ES-I3 (cell line): ENCODE data around the gene PCA3.
"Not testable (repeated sequence)": the region's sequence is repeated elsewhere in the genome, so short reads cannot be mapped to it uniquely, and the experiment has no call there.

Source experiments
- H3K36me3 ChIP-seq: 2 replicates; pipeline ENCODE4 v1.6.1; 2013; ENCODE audit warnings: mild to moderate bottlenecking, low read length, control low read depth, moderate library complexity; ENCODE audit not compliant: insufficient read depth
- H3K4me1 ChIP-seq: 2 replicates; pipeline ENCODE4 v1.6.1; 2013; ENCODE audit warnings: mild to moderate bottlenecking, control low read depth, low read length; ENCODE audit not compliant: insufficient read depth
- H3K9ac ChIP-seq: 2 replicates; pipeline ENCODE4 v1.6.1; 2013; ENCODE audit warnings: low read depth, mild to moderate bottlenecking, low read length, moderate library complexity
- H3K9me3 ChIP-seq: 2 replicates; pipeline ENCODE4 v1.6.1; 2013; ENCODE audit warnings: mild to moderate bottlenecking, low read length, moderate library complexity; ENCODE audit not compliant: control insufficient read depth, insufficient read depth

The PCA3 gene

GRCh38 chr9:76737154-76737902 is 26.9 kb upstream of the PCA3 start:
- H3K36me3 ChIP-seq = no peaks in the 10 kb centered on the region
- no peak overlapping the region for H3K9ac ChIP-seq
- H3K4me1 ChIP-seq = no peaks in the 10 kb centered on the region
- H3K9me3 ChIP-seq = no peaks in the 10 kb centered on the region

GRCh38 chr9:76738402-76738801 is 25.8 kb upstream of the PCA3 start:
- Histone ChIP-seq H3K9ac (no peak overlapping the region), H3K9me3 (peaks cover 6% of the 10 kb centered on the region), H3K4me1 (no peaks in the 10 kb centered on the region), H3K36me3 (no peaks in the 10 kb centered on the region)

GRCh38 chr9:76741524-76741923 is 22.7 kb upstream of the PCA3 start:
- Histone ChIP-seq H3K36me3 (no peaks in the 10 kb centered on the region), H3K4me1 (no peaks in the 10 kb centered on the region), H3K9me3 (peaks cover 10% of the 10 kb centered on the region), H3K9ac (no peak overlapping the region)

DNA sequence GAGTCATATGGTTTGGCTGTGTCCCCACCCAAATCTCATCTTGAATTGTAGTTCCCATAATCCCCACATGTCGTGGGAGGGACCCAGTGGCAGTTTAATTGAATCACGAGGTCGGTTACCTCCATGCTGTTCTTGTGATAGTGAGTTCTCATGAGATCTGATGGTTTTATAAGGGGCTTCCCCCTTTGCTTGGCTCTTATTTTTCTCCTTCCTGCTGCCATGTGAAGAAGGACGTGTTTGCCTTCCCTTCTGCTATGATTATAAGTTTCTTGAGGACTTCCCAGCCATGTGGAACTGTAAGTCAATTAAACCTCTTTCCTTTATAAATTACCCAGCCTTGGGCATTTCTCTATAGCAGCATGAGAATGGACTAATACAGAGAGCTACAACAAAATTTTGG is 21.3 kb upstream of the PCA3 start:
- H3K9ac ChIP-seq, H3K36me3 ChIP-seq, H3K4me1 ChIP-seq: not testable (repeated sequence)
- H3K9me3 ChIP-seq = peaks cover 10% of the 10 kb centered on the region

DNA sequence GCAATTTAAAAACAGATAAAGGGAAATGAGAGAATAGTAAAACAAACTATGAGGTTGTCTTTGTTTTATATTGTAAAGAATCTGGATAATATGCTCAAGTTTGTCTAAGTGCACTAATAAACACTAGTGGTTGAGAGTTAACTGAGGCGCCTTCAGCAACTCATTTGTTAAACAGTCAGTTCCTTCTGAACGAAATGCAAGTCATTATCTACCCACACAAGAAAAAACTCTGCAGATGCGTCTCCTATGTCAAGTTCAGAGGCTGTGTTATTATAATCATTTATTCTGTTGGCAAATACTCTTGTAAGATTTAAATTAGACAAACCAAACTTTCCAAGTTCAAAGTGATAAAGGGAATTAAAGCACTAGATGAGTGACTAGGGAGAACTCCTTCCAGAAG is 20.3 kb upstream of the PCA3 start:
- Histone ChIP-seq H3K36me3 (no peaks in the 10 kb centered on the region), H3K9me3 (peaks cover 10% of the 10 kb centered on the region), H3K4me1 (0 out of 2 replicates have a peak, but pooled peaks cover under 1% of the 10 kb centered on the region), H3K9ac (no peak overlapping the region)

DNA sequence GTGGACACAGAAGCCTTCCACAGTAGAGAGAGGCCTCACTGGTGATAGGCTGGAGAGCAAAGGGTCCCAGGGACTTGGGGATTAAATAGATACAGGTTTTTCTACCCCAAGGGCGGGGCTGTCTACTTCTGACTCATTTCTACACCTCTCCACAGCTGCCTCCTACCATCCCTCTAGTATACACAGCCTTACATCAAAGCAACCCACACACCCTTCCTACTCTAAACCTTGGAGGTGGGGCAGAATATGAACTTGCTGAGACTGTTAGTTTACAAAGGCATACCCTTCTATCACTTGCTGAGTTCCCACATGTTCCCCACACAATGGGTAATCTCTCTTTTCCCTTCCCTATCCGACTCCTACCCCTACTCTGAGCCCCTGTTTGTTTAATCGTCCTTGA is 19.9 kb upstream of the PCA3 start:
- Histone ChIP-seq H3K36me3 (no peaks in the 10 kb centered on the region), H3K4me1 (peaks cover 4% of the 10 kb centered on the region; the same call in 1 of the 2 replicates)

GRCh38 chr9:76751001-76751400 is 13.2 kb upstream of the PCA3 start:
- Histone ChIP-seq H3K9me3 (no peaks in the 10 kb centered on the region), H3K36me3 (no peaks in the 10 kb centered on the region; the same call in 1 of the 2 replicates)

More for the DNA sequence above, 19.9 kb upstream of the PCA3 start:
- Histone ChIP-seq H3K9ac (no peak overlapping the region), H3K9me3 (peaks cover 10% of the 10 kb centered on the region)

DNA sequence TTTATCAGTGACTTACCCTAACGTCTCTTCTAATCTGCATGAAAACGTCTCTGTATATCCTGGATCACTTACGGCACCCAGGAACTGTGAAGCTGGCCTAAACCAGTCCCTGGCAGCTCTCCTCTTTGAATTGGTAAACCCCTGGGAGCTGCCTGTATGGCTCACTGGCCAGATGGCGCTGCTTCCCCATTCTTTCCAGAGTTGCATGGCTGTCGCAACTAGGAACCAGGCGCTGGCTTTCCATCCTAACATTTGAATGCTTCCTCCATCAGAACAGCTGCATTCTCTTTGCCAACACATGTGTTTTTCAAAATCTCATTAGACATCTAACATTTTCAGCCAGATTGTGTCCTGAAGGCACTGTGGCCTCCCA is 8.0 kb upstream of the PCA3 start:
- Histone ChIP-seq H3K9me3 (no peaks in the 10 kb centered on the region), H3K36me3 (no peaks in the 10 kb centered on the region; the same call in 1 of the 2 replicates), H3K9ac (no peak overlapping the region), H3K4me1 (peaks cover 3% of the 10 kb centered on the region; the same call in 1 of the 2 replicates)

More at GRCh38 chr9:76751001-76751400, 13.2 kb upstream of the PCA3 start:
- H3K9ac ChIP-seq = no peak overlapping the region
- peaks cover 4% of the 10 kb centered on the region for H3K4me1 ChIP-seq

- no peak overlapping the region for H3K9ac ChIP-seq
- H3K36me3 ChIP-seq = no peaks in the 10 kb centered on the region; the same call in 1 of the 2 replicates
- H3K9me3 ChIP-seq = no peaks in the 10 kb centered on the region
- H3K4me1 ChIP-seq = peaks cover 3% of the 10 kb centered on the region; the same call in 1 of the 2 replicates
Measured at GRCh38 chr9:76756941-76757673, 7.1 kb upstream of the PCA3 start.

DNA sequence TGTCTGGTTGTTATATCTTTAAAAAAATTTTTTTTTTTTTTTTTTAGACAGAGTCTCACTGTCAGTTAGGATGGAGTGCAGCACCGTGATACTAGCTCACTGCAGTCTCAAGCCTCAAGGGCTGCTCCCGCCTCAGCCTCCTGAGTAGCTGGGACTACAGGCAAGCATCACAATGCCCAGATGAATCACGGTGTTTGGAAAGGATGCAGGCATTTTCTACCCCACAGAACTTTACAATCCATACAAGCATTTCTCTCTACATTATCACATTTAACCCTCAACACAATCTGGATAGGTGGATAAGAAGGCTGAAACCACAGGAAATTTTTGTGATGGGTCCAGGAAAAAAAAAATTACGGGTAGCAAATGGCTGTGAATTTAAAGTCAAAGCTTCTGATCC is 5.8 kb upstream of the PCA3 start:
- H3K4me1 ChIP-seq = peaks cover 3% of the 10 kb centered on the region; the same call in 1 of the 2 replicates
- H3K9me3 ChIP-seq = no peaks in the 10 kb centered on the region
- H3K9ac ChIP-seq = no peak overlapping the region
- H3K36me3 ChIP-seq = no peaks in the 10 kb centered on the region; the same call in 1 of the 2 replicates

- Histone ChIP-seq H3K9me3 (no peaks in the 10 kb centered on the region), H3K9ac (no peak overlapping the region), H3K36me3 (no peaks in the 10 kb centered on the region; the same call in 1 of the 2 replicates), H3K4me1 (peaks cover 3% of the 10 kb centered on the region; the same call in 1 of the 2 replicates)
Measured at GRCh38 chr9:76759732-76760131, 4.5 kb upstream of the PCA3 start.

DNA sequence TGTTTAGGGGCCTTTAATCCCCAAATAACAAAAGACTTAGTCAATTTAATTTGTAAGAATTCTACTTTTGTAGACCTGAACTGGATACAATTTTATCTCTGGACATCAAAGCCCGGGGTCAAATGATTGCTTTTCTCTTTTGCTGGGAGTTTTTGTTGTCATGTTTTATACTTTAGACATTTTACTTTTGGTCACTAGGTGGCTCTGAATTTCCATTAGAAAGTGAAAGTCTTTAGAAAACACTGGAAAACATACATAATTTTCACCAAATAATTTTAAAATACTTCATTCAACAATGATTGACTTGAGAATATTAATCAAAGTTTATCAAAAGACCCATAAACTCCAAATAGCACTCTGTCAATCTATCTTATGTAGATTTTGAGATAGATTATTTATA is 2.8 kb upstream of the PCA3 start:
- H3K4me1 ChIP-seq = peaks cover 3% of the 10 kb centered on the region; the same call in 1 of the 2 replicates
- H3K9ac ChIP-seq = no peak overlapping the region
- H3K36me3 ChIP-seq = no peaks in the 10 kb centered on the region
- no peaks in the 10 kb centered on the region for H3K9me3 ChIP-seq

DNA sequence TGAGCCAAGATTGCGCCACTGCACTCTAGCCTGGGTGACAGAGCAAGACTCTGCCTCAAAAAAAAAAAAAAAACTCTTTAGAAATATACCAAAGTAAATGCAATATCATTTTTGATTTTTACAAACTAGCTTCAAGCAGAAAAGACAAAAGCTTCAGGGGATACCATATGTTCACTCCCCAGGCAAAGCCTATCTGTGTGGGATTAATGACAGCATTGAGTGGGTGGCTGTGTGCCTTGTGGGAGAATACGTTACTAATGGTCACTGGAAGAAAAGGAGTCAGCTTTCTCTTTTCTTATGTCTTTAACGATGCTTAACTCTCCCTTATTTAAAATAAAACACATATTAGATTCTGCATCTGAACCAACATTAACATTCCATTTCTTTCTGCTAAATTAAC is 1.9 kb downstream of the PCA3 start:
- no peaks in the 10 kb centered on the region for H3K9me3 ChIP-seq
- no peak overlapping the region for H3K9ac ChIP-seq
- H3K36me3 ChIP-seq = no peaks in the 10 kb centered on the region
- no peaks in the 10 kb centered on the region for H3K4me1 ChIP-seq

- Histone ChIP-seq H3K9ac (no peak overlapping the region), H3K4me1 (no peaks in the 10 kb centered on the region), H3K36me3 (no peaks in the 10 kb centered on the region), H3K9me3 (no peaks in the 10 kb centered on the region)
Measured at GRCh38 chr9:76772686-76773445, 8.6 kb downstream of the PCA3 start.
